H1 (cell line): ENCODE measurements around the gene COMMD6. TPM values are rescaled to one million over a fixed set of nuclear protein-coding genes. Genes with fewer than 3 reads are reported as not detected.

Experiments used
- CTCF ChIA-PET: fragments of 300-600 bp; sonication (Branson Sonifier 250); formaldehyde crosslinking; loops from one replicate; lab custom pipeline; 2021; ENCODE audit not compliant: partially characterized antibody; lab: Charles Lee
- POLR2A ChIA-PET: fragments of 300-600 bp; sonication (Branson Sonifier 250); formaldehyde crosslinking; loops from one replicate; lab custom pipeline; 2021; ENCODE audit warnings: inconsistent platforms; ENCODE audit not compliant: partially characterized antibody; lab: Charles Lee
- DNase-seq, 2 experiments: peaks; one replicate each; pipeline versions ENCODE4 v3.0.0 to v3.0.0-alpha.2; 2010 to 2022; ENCODE audit warnings: low spot score in 2 of 2, low read depth in 1 of 2, mixed read lengths in 1 of 2
- FAIRE-seq: peaks from 2 replicates; lab custom pipeline; 2011; peaks lifted over from hg19 to GRCh38; lab: Jason Lieb, UNC
- H2AFZ ChIP-seq: 2 replicates; pipeline ENCODE4 v1.8.1; 2012; ENCODE audit warnings: low read length, inconsistent platforms
- H2AK5ac ChIP-seq: 2 replicates; pipeline ENCODE4 v1.6.1; 2013; ENCODE audit warnings: low read depth, low read length
- H2BK120ac ChIP-seq: replicated peaks from 2 replicates; pipeline ENCODE3; 2013; ENCODE audit warnings: low read depth, low read length, inconsistent platforms
- H2BK12ac ChIP-seq: 2 replicates; pipeline ENCODE4 v1.6.1; 2013; ENCODE audit warnings: low read depth, low read length
- H2BK15ac ChIP-seq: 2 replicates; pipeline ENCODE4 v1.6.1; 2013; ENCODE audit warnings: low read length
- H2BK20ac ChIP-seq: 2 replicates; pipeline ENCODE4 v1.6.1; 2013; ENCODE audit warnings: low read length
- H2BK5ac ChIP-seq: 2 replicates; pipeline ENCODE4 v1.6.1; 2013; ENCODE audit warnings: low read depth, low read length
- H3K14ac ChIP-seq: 2 replicates; pipeline ENCODE4 v1.6.1; 2013; ENCODE audit warnings: inconsistent platforms; ENCODE audit not compliant: insufficient read length
- H3K18ac ChIP-seq: 2 replicates; pipeline ENCODE4 v1.6.1; 2013; ENCODE audit warnings: low read length; ENCODE audit errors: extremely low read depth
- H3K23ac ChIP-seq: 2 replicates; pipeline ENCODE4 v1.6.1; 2013; ENCODE audit warnings: inconsistent platforms; ENCODE audit not compliant: insufficient read length
- H3K23me2 ChIP-seq: 2 replicates; pipeline ENCODE4 v1.6.1; 2013; ENCODE audit warnings: low read depth, low read length
- H3K27ac ChIP-seq: 2 replicates; pipeline ENCODE4 v1.6.1; 2011; ENCODE audit warnings: low read depth, low read length, inconsistent platforms
- H3K27me3 ChIP-seq, 4 experiments: replicated peaks in 1 of 4; 1 replicate in 1 of 4; 2 replicates in 3 of 4; pipeline versions ENCODE4 v1.6.1 to v1.8.1; 2011 to 2013; ENCODE audit warnings: low read length in 3 of 4, mild to moderate bottlenecking in 3 of 4, inconsistent platforms in 2 of 4, mixed read lengths in 2 of 4, moderate library complexity in 1 of 4; ENCODE audit not compliant: control insufficient read depth in 3 of 4, insufficient read depth in 3 of 4; ENCODE audit errors: extremely low read depth in 1 of 4
- H3K36me3 ChIP-seq, 4 experiments: 2 replicates each; pipeline versions ENCODE4 v1.6.1 to v1.8.1; 2011 to 2013; ENCODE audit warnings: mild to moderate bottlenecking in 4 of 4, low read length in 3 of 4, moderate library complexity in 2 of 4, control low read depth in 1 of 4, inconsistent platforms in 1 of 4; ENCODE audit not compliant: insufficient read depth in 4 of 4, control insufficient read depth in 2 of 4
- H3K4ac ChIP-seq: replicated peaks from 2 replicates; pipeline ENCODE3; 2013; ENCODE audit warnings: low read length, low read depth, mixed read lengths, inconsistent platforms; ENCODE audit not compliant: insufficient read length
- H3K4me1 ChIP-seq, 4 experiments: replicated peaks in 1 of 4; 1 replicate in 1 of 4; 2 replicates in 3 of 4; pipeline versions ENCODE4 v1.6.1 to v1.8.1; 2011 to 2013; ENCODE audit warnings: low read length in 3 of 4, inconsistent platforms in 2 of 4, mixed read lengths in 1 of 4; ENCODE audit not compliant: insufficient read depth in 4 of 4, control insufficient read depth in 3 of 4
- H3K4me2 ChIP-seq, 2 experiments: 2 replicates each; pipeline versions ENCODE4 v1.6.1 to v1.8.1; 2011 to 2013; ENCODE audit warnings: low read depth in 2 of 2, low read length in 2 of 2, control low read depth in 1 of 2, inconsistent platforms in 1 of 2, mild to moderate bottlenecking in 1 of 2; ENCODE audit not compliant: insufficient read depth in 1 of 2
- H3K4me3 ChIP-seq, 4 experiments: fragments of 200-600, 300-600 bp in 1 of 4; sonication (generic), shearing (Covaris generic), sonication (Bioruptor Twin) in 1 of 4; 2 replicates each; pipeline versions ENCODE4 v1.5.1 to v1.8.1; 2011 to 2016; ENCODE audit warnings: low read length in 4 of 4, low read depth in 3 of 4, control low read depth in 2 of 4, inconsistent platforms in 2 of 4, mild to moderate bottlenecking in 2 of 4, mixed read lengths in 1 of 4, moderate library complexity in 1 of 4; ENCODE audit not compliant: insufficient read depth in 2 of 4; ENCODE audit errors: extremely low read depth in 1 of 4
- H3K56ac ChIP-seq: replicated peaks from 2 replicates; pipeline ENCODE3; 2013; ENCODE audit warnings: low read depth, mild to moderate bottlenecking, mixed read lengths, low read length, inconsistent platforms; ENCODE audit not compliant: insufficient read length
- H3K79me1 ChIP-seq: 2 replicates; pipeline ENCODE4 v1.6.1; 2013; ENCODE audit warnings: low read depth, low read length, control low read depth
- H3K79me2 ChIP-seq, 2 experiments: 2 replicates each; pipeline versions ENCODE4 v1.6.1 to v1.8.1; 2012 to 2013; ENCODE audit warnings: low read length in 2 of 2, mild to moderate bottlenecking in 2 of 2, inconsistent platforms in 1 of 2; ENCODE audit not compliant: insufficient read depth in 2 of 2, control insufficient read depth in 1 of 2
- H3K9ac ChIP-seq, 4 experiments: replicated peaks in 1 of 4; 1 replicate in 1 of 4; 2 replicates in 3 of 4; pipeline versions ENCODE4 v1.6.1 to v1.8.1; 2011 to 2013; ENCODE audit warnings: low read depth in 3 of 4, low read length in 3 of 4, control low read depth in 2 of 4, mild to moderate bottlenecking in 2 of 4, moderate library complexity in 2 of 4, inconsistent platforms in 1 of 4; ENCODE audit errors: extremely low read depth in 1 of 4
- H3K9me3 ChIP-seq, 2 experiments: 2 replicates each; pipeline versions ENCODE4 v1.6.1 to v1.8.1; 2012 to 2013; ENCODE audit warnings: mild to moderate bottlenecking in 2 of 2, moderate library complexity in 2 of 2, control low read depth in 1 of 2, inconsistent platforms in 1 of 2, low read depth in 1 of 2, low read length in 1 of 2, mixed read lengths in 1 of 2; ENCODE audit not compliant: insufficient read depth in 2 of 2
- H4K20me1 ChIP-seq, 2 experiments: replicated peaks in 1 of 2; 2 replicates each; pipeline versions ENCODE3 to v1.8.1; 2011 to 2013; ENCODE audit warnings: inconsistent platforms in 2 of 2, low read length in 2 of 2, mild to moderate bottlenecking in 1 of 2; ENCODE audit not compliant: insufficient read depth in 2 of 2, control insufficient read depth in 1 of 2
- H4K5ac ChIP-seq: 2 replicates; pipeline ENCODE4 v1.6.1; 2013; ENCODE audit warnings: low read length, low read depth, mixed read lengths, inconsistent platforms; ENCODE audit not compliant: insufficient read length
- H4K8ac ChIP-seq: 2 replicates; pipeline ENCODE4 v1.8.0; 2013; ENCODE audit warnings: mild to moderate bottlenecking, moderate library complexity, low read length, inconsistent platforms; ENCODE audit not compliant: insufficient read depth; ENCODE audit errors: extremely low read depth
- H4K91ac ChIP-seq: replicated peaks from 2 replicates; pipeline ENCODE3; 2013; ENCODE audit warnings: low read length, mixed read lengths, inconsistent platforms; ENCODE audit not compliant: insufficient read length
- CBX8 ChIP-seq: fragments of 300-800, 300-1000 bp; sonication (generic); IDR thresholded peaks from 2 replicates; pipeline ENCODE4 v1.7.1; 2016; ENCODE audit warnings: low read depth, low read length, borderline replicate concordance
- CTBP2 ChIP-seq: IDR thresholded peaks from 2 replicates; pipeline ENCODE4 v1.7.0; 2011; ENCODE audit warnings: borderline replicate concordance, mild to moderate bottlenecking, moderate library complexity, mixed read lengths, low read length; ENCODE audit not compliant: insufficient read depth, insufficient read length
- HDAC2 ChIP-seq, 2 experiments: fragments of 300-600 bp in 1 of 2; sonication (generic) in 1 of 2; IDR thresholded peaks; 2 replicates each; pipeline ENCODE4 v1.6.1; 2011 to 2012; ENCODE audit warnings: low read depth in 2 of 2, low read length in 2 of 2, mild to moderate bottlenecking in 2 of 2, moderate library complexity in 2 of 2, borderline replicate concordance in 1 of 2, inconsistent platforms in 1 of 2
- JUND ChIP-seq: IDR thresholded peaks from 2 replicates; pipeline ENCODE4 v1.6.1; 2011; ENCODE audit warnings: mild to moderate bottlenecking, improper control_type of control experiment, low read length
- KDM4A ChIP-seq: IDR thresholded peaks from one replicate; pipeline ENCODE4 v1.7.1; 2012; ENCODE audit warnings: low read depth, mild to moderate bottlenecking, moderate library complexity, low read length, inconsistent platforms; ENCODE audit not compliant: severe bottlenecking
- KDM5A ChIP-seq: fragments of 200-600 bp; IDR thresholded peaks from 2 replicates; pipeline ENCODE4 v1.7.1; 2012; ENCODE audit warnings: mild to moderate bottlenecking, low read length, inconsistent platforms, mixed read lengths
- POLR2A ChIP-seq, 2 experiments: IDR thresholded peaks; 1 replicate in 1 of 2; 2 replicates in 1 of 2; pipeline ENCODE4 v1.6.1; 2011; ENCODE audit warnings: low read depth in 2 of 2, low read length in 2 of 2, mild to moderate bottlenecking in 2 of 2; ENCODE audit errors: control extremely low read depth in 1 of 2
- SAP30 ChIP-seq: fragments of 300-600 bp; sonication (generic); IDR thresholded peaks from 2 replicates; pipeline ENCODE4 v1.7.1; 2012; ENCODE audit warnings: low read length, moderate library complexity, mild to moderate bottlenecking, inconsistent platforms; ENCODE audit not compliant: insufficient read depth, insufficient replicate concordance
- SIN3A ChIP-seq, 2 experiments: IDR thresholded peaks in 1 of 2; conservative IDR thresholded peaks in 1 of 2; 2 replicates each; pipeline ENCODE4 v1.6.1; 2011 to 2012; ENCODE audit warnings: low read length in 2 of 2, improper control_type of control experiment in 1 of 2, low read depth in 1 of 2, mild to moderate bottlenecking in 1 of 2
- SIRT6 ChIP-seq: IDR thresholded peaks from one replicate; pipeline ENCODE4 v1.7.1; 2012; ENCODE audit warnings: low read length, inconsistent platforms
- SP1 ChIP-seq: IDR thresholded peaks from 2 replicates; pipeline ENCODE4 v1.6.1; 2011; ENCODE audit warnings: low read depth, low read length
- SP2 ChIP-seq: IDR thresholded peaks from 2 replicates; pipeline ENCODE4 v1.6.1; 2012; ENCODE audit warnings: mild to moderate bottlenecking, low read length, inconsistent platforms
- SP4 ChIP-seq: IDR thresholded peaks from 2 replicates; pipeline ENCODE4 v1.6.1; 2012; ENCODE audit warnings: low read length, inconsistent platforms
- ZNF274 ChIP-seq: IDR thresholded peaks from 2 replicates; pipeline ENCODE4 v1.7.0; 2012; ENCODE audit warnings: low read length, borderline replicate concordance; ENCODE audit errors: extremely low read depth
- WGBS, 2 experiments: shearing (Covaris generic) in 1 of 2; methylation state at CpG; one replicate each; pipeline versions ENCODE4 v1.1.6 to v1.1.7; 2013 to 2015; ENCODE audit warnings: low lambda C conversion rate in 2 of 2, mixed read lengths in 2 of 2, inconsistent platforms in 1 of 2, low coverage in 1 of 2, missing lambda C conversion rate in 1 of 2; ENCODE audit not compliant: insufficient replicate concordance in 2 of 2, insufficient coverage in 1 of 2, insufficient read length in 1 of 2; ENCODE audit errors: extremely low coverage in 1 of 2, missing lambda C conversion rate in 1 of 2; 5-methylcytosine and 5-hydroxymethylcytosine counted together
- polyA plus RNA-seq, 7 experiments: library from polyadenylated mRNA; depleted of rRNA in 3 of 7; stranded (reverse) in 5 of 7; unstranded in 2 of 7; fragments of >200 nt in 5 of 7; fragments of 200-250 nt in 2 of 7; gene quantifications; 1 replicate in 5 of 7; 2 replicates in 1 of 7; 4 replicates in 1 of 7; pipeline versions ENCODE4 v1.2.1 to v1.2.3, GENCODE V29; 2011 to 2013; ENCODE audit warnings: missing spikeins in 2 of 7, mixed read lengths in 2 of 7
- total RNA-seq: library from RNA; stranded (reverse); fragmentation: NEBNext Ultra II Directional; extraction: Animal tissue kit (Norgen Biotek cat#: 25700); gene quantifications from 2 replicates; pipeline ENCODE4 v1.2.1, GENCODE V29; 2021

COMMD6 gene
- total and polyA plus RNA-seq, 2 of the 8 experiments (the other 6 are each of a cell fraction or from before 2014, with no cell fraction given): 53.2 to 122 TPM

- Histone ChIP-seq H3K23me2 (no peaks in the 10 kb centered on the region; the same call in 1 of the 2 replicates), H2BK120ac (no peak overlapping the region), H2BK15ac (no peak overlapping the region), H2BK12ac (no peak overlapping the region), H2BK20ac (no peak overlapping the region), H3K36me3 (no peaks in the 10 kb centered on the region), H3K79me2 (no peaks in the 10 kb centered on the region), H2BK5ac (no peak overlapping the region; the same call in 1 of the 2 replicates), H3K14ac (no peak overlapping the region), H3K4me1 (no peaks in the 10 kb centered on the region), H3K27ac (no peak overlapping the region), H3K4ac (no peak overlapping the region), H2AFZ (no peak overlapping the region; the same call in 1 of the 2 replicates), H4K91ac (no peak overlapping the region), H3K4me3 (no peak overlapping the region), H4K5ac (no peak overlapping the region), H3K18ac (no peak overlapping the region), H3K4me2 (no peak overlapping the region), H3K9me3 (no peaks in the 10 kb centered on the region), H4K8ac (0 out of 2 replicates have a peak overlapping the region, but pooled peaks have one; percentile 46), H3K23ac (no peak overlapping the region), H3K27me3 (no peaks in the 10 kb centered on the region), H4K20me1 (no peaks in the 10 kb centered on the region), H3K9ac (no peak overlapping the region), H3K56ac (no peak overlapping the region), H2AK5ac (no peak overlapping the region), H3K79me1 (no peaks in the 10 kb centered on the region)
- FAIRE-seq: no peak
- POLR2A ChIA-PET: interaction anchor here (1.2 kb wide), 1 partner anchor 29 kb away, joined by 4 read pairs; no protein-coding TSS in a partner anchor
- WGBS, 2 experiments: 85% methylated on average over 6 of the region's 6 CpGs; no CpG with 5 or more reads in 1 of the 2 experiments
- no peak for TF ChIP-seq SP4
- no peak for TF ChIP-seq SP1
- TF ChIP-seq KDM4A: no peak
- TF ChIP-seq KDM5A: no peak
- TF ChIP-seq CBX8: no peak
- no peak for TF ChIP-seq SP2
- no peak for TF ChIP-seq JUND
- TF ChIP-seq CTBP2: no peak
- TF ChIP-seq SIN3A (conservative IDR thresholded peaks at IDR 0.05 in 1 of 2, IDR thresholded peaks at IDR 0.05 in 1 of 2; ENCODE audit: low read depth in 1 of 2, low read length in 2 of 2): no peak
- TF ChIP-seq HDAC2 (IDR thresholded peaks at IDR 0.05; ENCODE audit: borderline replicate concordance in 1 of 2, low read depth in 2 of 2, low read length in 2 of 2): no peak
- TF ChIP-seq POLR2A (IDR thresholded peaks at IDR 0.05; ENCODE audit: control extremely low read depth in 1 of 2, low read depth in 2 of 2, low read length in 2 of 2): no peak
- no peak for TF ChIP-seq ZNF274
- no peak for TF ChIP-seq SAP30
- no peak for TF ChIP-seq SIRT6
- CTCF ChIA-PET: interaction anchor here (0.6 to 1.6 kb wide), 4 partner anchors 9 to 132 kb away, joined by 4 read pairs; no protein-coding TSS in a partner anchor
- no peak for DNase-seq
Observed at GRCh38 chr13:75508002-75508548, 29.6 kb downstream of the COMMD6 start.
